Endothelial cell (in vitro differentiated cells): ENCODE data around the gene PSMA6. TPM values are rescaled to one million over a fixed set of nuclear protein-coding genes. Genes with fewer than 3 reads are reported as not detected.

ENCODE experiments used
- DNase-seq: peaks from one replicate; pipeline ENCODE4 v3.0.0; 2021; ENCODE audit warnings: low spot score
- H3K27ac Mint-ChIP-seq: one replicate; pipeline ENCODE4 v1.8.0; 2021; ENCODE audit warnings: mixed read lengths, inconsistent platforms; ENCODE audit not compliant: unreplicated experiment
- H3K27me3 Mint-ChIP-seq: one replicate; pipeline ENCODE4 v1.8.0; 2021; ENCODE audit warnings: mild to moderate bottlenecking, moderate library complexity, mixed read lengths, inconsistent platforms; ENCODE audit not compliant: unreplicated experiment
- H3K36me3 Mint-ChIP-seq: one replicate; pipeline ENCODE4 v1.8.0; 2021; ENCODE audit warnings: mild to moderate bottlenecking, low read depth, mixed read lengths, inconsistent platforms; ENCODE audit not compliant: unreplicated experiment
- H3K4me1 Mint-ChIP-seq: one replicate; pipeline ENCODE4 v1.8.0; 2021; ENCODE audit warnings: mild to moderate bottlenecking, mixed read lengths, inconsistent platforms; ENCODE audit not compliant: unreplicated experiment
- H3K4me3 Mint-ChIP-seq: one replicate; pipeline ENCODE4 v1.8.0; 2021; ENCODE audit warnings: mild to moderate bottlenecking, mixed read lengths, inconsistent platforms; ENCODE audit not compliant: unreplicated experiment
- H3K9me3 Mint-ChIP-seq: one replicate; pipeline ENCODE4 v1.8.0; 2021; ENCODE audit warnings: mixed read lengths, inconsistent platforms; ENCODE audit not compliant: unreplicated experiment
- total RNA-seq: library from RNA; stranded (reverse); fragmentation: NEBNext Ultra II Directional; extraction: Animal tissue kit (Norgen Biotek cat#: 25700); gene quantifications from one replicate; pipeline ENCODE4 v1.2.1, GENCODE V29; 2021; ENCODE audit not compliant: unreplicated experiment
- TF ChIP-seq, protein P1 (sequence below): fragments of 200-600 bp; sonication (generic); IDR thresholded peaks from one replicate; pipeline ENCODE4 v1.5.0; 2021; ENCODE audit warnings: antibody characterized with exemption; ENCODE audit not compliant: unreplicated experiment

The PSMA6 gene
- total RNA-seq, 1 donor from 2014 or later = 160 TPM

DNA sequence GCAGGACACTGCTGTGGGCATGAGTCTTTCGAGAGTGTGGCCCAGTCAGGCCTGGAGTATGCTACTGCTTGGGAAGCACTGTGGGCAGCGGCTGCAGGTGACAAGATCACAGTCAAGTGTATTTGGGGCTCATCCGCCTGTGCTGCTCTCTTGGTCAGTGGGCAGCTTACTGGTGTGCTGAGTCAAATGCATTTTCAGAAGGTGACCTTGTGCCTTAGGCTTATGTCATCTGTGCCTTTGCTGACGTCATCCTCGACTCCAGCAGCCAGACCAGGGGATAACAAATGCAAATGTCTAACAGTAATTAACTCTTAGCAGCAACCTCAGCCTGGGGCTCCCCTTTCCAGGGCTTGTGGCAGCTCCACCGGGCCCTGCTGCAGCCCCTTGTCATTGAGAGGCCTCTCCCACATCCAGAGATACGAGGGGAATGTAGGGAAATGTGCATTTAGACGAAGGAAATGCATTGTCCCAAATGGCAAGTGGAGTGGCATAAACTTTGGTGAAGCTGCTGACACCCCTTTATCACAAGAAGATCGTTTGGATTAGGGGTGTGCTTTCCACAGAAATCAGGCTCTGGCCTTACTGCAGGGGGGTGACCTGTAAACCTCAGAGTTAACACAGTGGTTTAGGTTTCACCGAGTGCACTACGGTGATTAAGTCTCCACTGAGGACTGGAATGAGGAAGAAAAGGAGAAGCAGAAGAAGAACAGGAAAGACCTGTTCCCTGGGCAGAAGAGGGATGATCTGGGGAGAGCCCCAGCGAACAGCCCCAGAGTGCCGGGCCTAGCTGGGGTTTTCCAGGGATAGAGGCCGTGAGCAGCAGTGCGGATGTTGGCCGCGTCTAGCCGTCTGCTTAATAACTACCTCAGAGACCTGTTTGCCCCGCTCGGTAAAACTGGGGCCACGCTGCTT lies 39.7 kb downstream of the PSMA6 start:
- Mint-ChIP-seq H3K4me1 (peaks cover 30% of the 10 kb centered on the region), H3K4me3 (peak overlapping the region; percentile 67)
- TF ChIP-seq, protein P1, sequence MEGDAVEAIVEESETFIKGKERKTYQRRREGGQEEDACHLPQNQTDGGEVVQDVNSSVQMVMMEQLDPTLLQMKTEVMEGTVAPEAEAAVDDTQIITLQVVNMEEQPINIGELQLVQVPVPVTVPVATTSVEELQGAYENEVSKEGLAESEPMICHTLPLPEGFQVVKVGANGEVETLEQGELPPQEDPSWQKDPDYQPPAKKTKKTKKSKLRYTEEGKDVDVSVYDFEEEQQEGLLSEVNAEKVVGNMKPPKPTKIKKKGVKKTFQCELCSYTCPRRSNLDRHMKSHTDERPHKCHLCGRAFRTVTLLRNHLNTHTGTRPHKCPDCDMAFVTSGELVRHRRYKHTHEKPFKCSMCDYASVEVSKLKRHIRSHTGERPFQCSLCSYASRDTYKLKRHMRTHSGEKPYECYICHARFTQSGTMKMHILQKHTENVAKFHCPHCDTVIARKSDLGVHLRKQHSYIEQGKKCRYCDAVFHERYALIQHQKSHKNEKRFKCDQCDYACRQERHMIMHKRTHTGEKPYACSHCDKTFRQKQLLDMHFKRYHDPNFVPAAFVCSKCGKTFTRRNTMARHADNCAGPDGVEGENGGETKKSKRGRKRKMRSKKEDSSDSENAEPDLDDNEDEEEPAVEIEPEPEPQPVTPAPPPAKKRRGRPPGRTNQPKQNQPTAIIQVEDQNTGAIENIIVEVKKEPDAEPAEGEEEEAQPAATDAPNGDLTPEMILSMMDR = no peak

DNA sequence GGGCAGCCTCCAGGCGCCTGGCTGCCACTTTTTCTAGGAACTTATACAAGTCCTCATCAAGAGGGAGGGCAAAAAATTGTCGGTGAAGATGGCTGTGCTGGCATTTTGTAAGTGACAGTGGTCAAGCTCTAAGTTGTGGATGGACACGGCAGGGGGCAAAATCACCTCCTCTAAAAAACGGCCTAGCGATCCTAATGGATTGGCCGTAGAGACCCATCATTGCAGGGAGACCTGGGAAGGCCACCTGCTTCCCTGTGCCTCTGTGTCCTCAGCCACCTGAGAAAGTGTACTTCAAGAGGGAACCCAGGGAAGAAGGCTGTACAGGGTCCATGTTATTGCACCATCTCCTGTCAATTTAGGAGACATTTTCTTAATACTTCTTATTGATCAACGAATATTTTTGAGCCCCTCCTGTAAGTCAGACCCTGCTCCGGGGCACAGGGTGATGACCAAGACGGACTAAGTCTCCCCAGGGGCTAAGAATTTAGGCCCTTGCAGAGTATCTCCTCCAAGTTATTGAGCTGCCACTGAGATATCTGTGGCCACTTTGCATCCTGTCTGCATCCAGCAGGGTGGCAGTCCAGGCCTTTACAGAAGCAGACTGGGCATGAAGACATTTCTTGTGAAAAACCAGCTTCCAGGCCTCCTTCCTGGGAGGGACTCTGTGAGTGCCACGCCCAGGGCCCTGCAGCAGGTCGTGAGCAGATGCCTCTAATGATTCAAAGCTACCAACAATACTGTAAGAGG lies 40.5 kb downstream of the PSMA6 start:
- no peaks in the 10 kb centered on the region for H3K9me3 Mint-ChIP-seq
- no peak overlapping the region for H3K27ac Mint-ChIP-seq
- peak overlapping the region; percentile 37 for H3K4me3 Mint-ChIP-seq
- no peak for DNase-seq
- H3K27me3 Mint-ChIP-seq = no peaks in the 10 kb centered on the region
- TF ChIP-seq, protein P1 = no peak
- no peaks in the 10 kb centered on the region for H3K36me3 Mint-ChIP-seq
- H3K4me1 Mint-ChIP-seq = peaks cover 33% of the 10 kb centered on the region

More for the DNA sequence above, 39.7 kb downstream of the PSMA6 start:
- Mint-ChIP-seq H3K27me3 (no peaks in the 10 kb centered on the region), H3K9me3 (no peaks in the 10 kb centered on the region), H3K27ac (peak overlapping the region; percentile 30), H3K36me3 (no peaks in the 10 kb centered on the region)
- DNase-seq = no peak

DNA sequence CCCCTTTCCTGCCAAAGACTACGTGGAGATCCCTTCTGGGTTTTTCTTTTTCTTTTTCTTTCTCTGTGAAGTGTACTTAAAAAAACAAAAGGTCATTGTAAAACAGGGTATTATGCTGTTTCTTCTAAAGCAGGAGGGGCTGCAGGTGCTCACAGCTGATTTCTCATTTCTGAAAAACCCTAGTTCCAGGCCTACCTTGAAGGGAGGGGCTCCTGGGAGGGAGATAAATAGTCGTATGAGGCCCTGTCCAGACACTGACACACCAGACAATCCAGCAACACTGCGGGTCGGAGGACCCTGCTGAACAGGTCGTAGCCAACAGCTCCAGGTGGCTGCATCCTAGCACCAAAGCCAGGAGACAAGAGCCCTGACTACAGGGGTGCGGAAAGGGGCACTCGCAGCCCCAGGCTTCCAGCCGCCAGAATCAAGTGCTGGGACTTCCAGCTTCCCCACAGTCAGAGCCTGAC lies 41.1 kb downstream of the PSMA6 start:
- Mint-ChIP-seq H3K9me3 (no peaks in the 10 kb centered on the region), H3K27me3 (no peaks in the 10 kb centered on the region), H3K4me3 (no peak overlapping the region), H3K27ac (no peak overlapping the region), H3K4me1 (peaks cover 33% of the 10 kb centered on the region), H3K36me3 (no peaks in the 10 kb centered on the region)
- DNase-seq = no peak
- TF ChIP-seq, protein P1 = no peak

DNA sequence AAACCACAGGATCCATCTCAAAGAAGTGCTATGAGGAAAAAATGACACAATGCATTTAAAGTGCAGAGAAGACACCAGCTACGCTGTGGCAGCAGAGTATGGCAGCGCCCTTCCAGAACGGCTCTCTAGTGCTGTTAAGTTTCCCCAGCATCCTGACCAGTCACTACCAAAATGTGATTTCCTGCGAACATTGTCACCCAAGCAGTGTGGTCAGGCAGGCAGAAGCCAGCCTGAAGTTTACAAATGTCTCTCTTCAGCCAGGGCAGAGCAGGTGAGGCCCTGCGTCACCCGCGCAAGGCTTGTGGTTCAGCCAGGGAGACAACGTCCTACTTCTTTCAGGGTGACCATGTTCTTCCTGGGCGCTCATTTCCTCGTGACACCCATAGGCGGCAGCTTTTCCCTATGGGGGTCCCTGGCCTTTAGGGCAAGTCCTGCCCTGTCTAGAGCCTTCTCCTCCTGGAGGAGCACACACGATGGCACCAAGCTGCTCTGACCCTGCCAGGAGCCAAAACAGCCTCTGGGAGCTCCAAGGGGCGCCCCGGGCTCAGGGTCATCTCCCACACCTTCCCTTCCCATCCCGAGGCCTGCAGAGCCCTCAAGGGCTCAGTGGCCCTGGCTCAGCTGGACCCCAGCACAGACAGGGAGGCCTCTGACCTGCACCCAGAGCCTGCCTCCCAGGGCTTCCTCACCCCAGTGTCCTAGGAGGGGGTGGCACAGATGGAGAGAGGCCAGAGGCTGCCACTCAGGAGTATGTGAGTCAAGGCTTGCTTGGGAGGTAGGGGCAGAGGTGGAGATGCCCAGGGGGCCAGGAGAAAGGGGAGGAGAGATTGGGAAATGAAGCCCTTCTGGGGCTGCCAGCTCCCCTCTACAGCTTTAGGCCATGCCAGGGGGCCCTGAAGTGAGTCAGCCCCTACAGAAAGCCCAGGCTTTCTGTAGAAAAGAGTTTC lies 41.9 kb downstream of the PSMA6 start:
- Mint-ChIP-seq H3K27me3 (no peaks in the 10 kb centered on the region), H3K4me1 (peaks cover 33% of the 10 kb centered on the region), H3K4me3 (no peak overlapping the region), H3K36me3 (no peaks in the 10 kb centered on the region), H3K27ac (no peak overlapping the region), H3K9me3 (no peaks in the 10 kb centered on the region)
- no peak for DNase-seq
- TF ChIP-seq, protein P1 = no peak
